HepG2 (cell line): Measurements from ENCODE around the gene PLPPR4. TPM values are rescaled to one million over a fixed set of nuclear protein-coding genes. Genes with fewer than 3 reads are reported as not detected.
A peak's percentile ranks its signal among the peaks of the same experiment; 100 is the strongest.

Experiments
- ATAC-seq: fragments of 200-7000 bp; cut with Tn5 transposase; 3 replicates; pipeline ENCODE4 v1.9.1; 2020; ENCODE audit warnings: mild to moderate bottlenecking, moderate library complexity
- BruUV-seq: library from RNA; stranded (reverse); fragments of 400-500 nt; replicated peaks from 2 replicates; lab custom pipeline; 2021; lab: Mats Ljungman, UMichigan
- CTCF ChIA-PET: fragments of 300-600 bp; formaldehyde crosslinking; extraction: SDS; loops from one replicate; lab custom pipeline; 2021; ENCODE audit warnings: low total read pairs, inconsistent platforms, low intra/inter-chr PET ratio; lab: Yijun Ruan, JAX
- POLR2A ChIA-PET: fragments of 350-600 bp; sonication (Branson Sonifier 250); formaldehyde crosslinking; loops from one replicate; lab custom pipeline; 2020; ENCODE audit warnings: antibody characterized with exemption, inconsistent platforms; lab: Yijun Ruan, JAX
- DNase-seq: peaks from one replicate; pipeline ENCODE4 v3.0.0-alpha.2; 2015; ENCODE audit warnings: low spot score
- FAIRE-seq: peaks from 3 replicates; lab custom pipeline; 2011; peaks lifted over from hg19 to GRCh38; lab: Jason Lieb, UNC
- H2AFZ ChIP-seq: one replicate; pipeline ENCODE4 v1.6.1; 2011; ENCODE audit warnings: low read length, inconsistent platforms
- H3K27ac ChIP-seq: fragments of 300-600 bp; 3 replicates; pipeline ENCODE4 v1.8.0; 2011; ENCODE audit warnings: mixed run types, mild to moderate bottlenecking, mixed read lengths, low read length, inconsistent platforms; ENCODE audit not compliant: insufficient read depth; ENCODE audit errors: extremely low read length
- H3K27me3 ChIP-seq, 2 experiments: fragments of 200-600 bp in 1 of 2; 2 replicates in 1 of 2; 3 replicates in 1 of 2; pipeline versions ENCODE4 v1.6.0 to v1.8.0; 2011; ENCODE audit warnings: low read length in 2 of 2, mild to moderate bottlenecking in 2 of 2, moderate library complexity in 2 of 2, inconsistent platforms in 1 of 2; ENCODE audit not compliant: insufficient read depth in 2 of 2, control insufficient read depth in 1 of 2
- H3K36me3 ChIP-seq, 2 experiments: fragments of 200-600 bp in 1 of 2; replicated peaks in 1 of 2; 2 replicates in 1 of 2; 3 replicates in 1 of 2; pipeline versions ENCODE4 v1.5.1 to v1.8.0; 2011; ENCODE audit warnings: low read length in 2 of 2, inconsistent platforms in 1 of 2; ENCODE audit not compliant: insufficient read depth in 2 of 2, control insufficient read depth in 1 of 2
- H3K4me1 ChIP-seq: 2 replicates; pipeline ENCODE4 v1.5.1; 2012; ENCODE audit warnings: low read length, inconsistent platforms; ENCODE audit not compliant: insufficient read depth
- H3K4me2 ChIP-seq: 2 replicates; pipeline ENCODE4 v1.6.0; 2011; ENCODE audit warnings: low read depth, low read length, inconsistent platforms
- H3K4me3 ChIP-seq, 3 experiments: fragments of 200-600 bp in 1 of 3; sonication (generic), shearing (Covaris generic) in 1 of 3; replicated peaks in 1 of 3; 2 replicates each; pipeline ENCODE4 v1.5.1; 2011 to 2016; ENCODE audit warnings: low read length in 3 of 3, inconsistent platforms in 2 of 3, low read depth in 2 of 3, mild to moderate bottlenecking in 2 of 3, control low read depth in 1 of 3, mixed read lengths in 1 of 3; ENCODE audit not compliant: insufficient read depth in 1 of 3
- H3K79me2 ChIP-seq: one replicate; pipeline ENCODE4 v1.6.1; 2011; ENCODE audit warnings: low read length, inconsistent platforms; ENCODE audit not compliant: insufficient read depth
- H3K9ac ChIP-seq: 2 replicates; pipeline ENCODE4 v1.6.0; 2011; ENCODE audit warnings: mild to moderate bottlenecking, low read depth, low read length, inconsistent platforms; ENCODE audit not compliant: insufficient read depth
- H3K9me3 ChIP-seq: 2 replicates; pipeline ENCODE4 v1.5.1; 2012; ENCODE audit warnings: mild to moderate bottlenecking, low read length
- H4K20me1 ChIP-seq: 2 replicates; pipeline ENCODE4 v1.6.0; 2011; ENCODE audit warnings: inconsistent platforms, mild to moderate bottlenecking, low read length, moderate library complexity; ENCODE audit not compliant: insufficient read depth
- BCL6 ChIP-seq: IDR thresholded peaks from 2 replicates; pipeline ENCODE4 v1.6.1; 2016; ENCODE audit warnings: missing genetic modification reagents, missing compliant biosample characterization
- ELF3 ChIP-seq: IDR thresholded peaks from 2 replicates; pipeline ENCODE4 v1.6.1; 2016; ENCODE audit warnings: missing genetic modification reagents, missing compliant biosample characterization
- HMG20B ChIP-seq: conservative IDR thresholded peaks from 2 replicates; pipeline ENCODE4 v1.6.1; 2016; ENCODE audit warnings: missing genetic modification reagents, missing compliant biosample characterization
- NFE2L2 ChIP-seq: fragments of 150-350 bp; IDR thresholded peaks from 2 replicates; pipeline ENCODE4 v1.6.1; 2014; ENCODE audit warnings: low read length
- SMAD3 ChIP-seq: sonication (generic); formaldehyde crosslinking; IDR thresholded peaks from 2 replicates; pipeline ENCODE4 v1.4.0; 2020; ENCODE audit warnings: missing genetic modification reagents
- U2AF2 ChIP-seq: fragments of 200-400 bp; formaldehyde crosslinking; IDR thresholded peaks from 2 replicates; pipeline ENCODE4 v1.6.1; 2017; ENCODE audit warnings: low read depth, mild to moderate bottlenecking, low read length
- XBP1 ChIP-seq: sonication (generic); formaldehyde crosslinking; IDR thresholded peaks from 2 replicates; pipeline ENCODE4 v1.5.0; 2020; ENCODE audit warnings: missing genetic modification reagents
- ZKSCAN1 ChIP-seq: fragments of 150-350 bp; IDR thresholded peaks from 2 replicates; pipeline ENCODE4 v1.6.1; 2014; ENCODE audit warnings: low read length
- ZNF607 ChIP-seq: sonication (generic); formaldehyde crosslinking; IDR thresholded peaks from 2 replicates; pipeline ENCODE4 v1.5.1; 2020; ENCODE audit warnings: missing genetic modification reagents, mild to moderate bottlenecking, borderline replicate concordance
- ZNF670 ChIP-seq: sonication (generic); formaldehyde crosslinking; IDR thresholded peaks from 2 replicates; pipeline ENCODE4 v1.8.0; 2022; ENCODE audit warnings: mild to moderate bottlenecking, missing genetic modification reagents, borderline replicate concordance
- ZNF737 ChIP-seq: sonication (generic); formaldehyde crosslinking; IDR thresholded peaks from 2 replicates; pipeline ENCODE4 v1.5.0; 2020; ENCODE audit warnings: missing genetic modification reagents, mild to moderate bottlenecking, borderline replicate concordance
- ZNF883 ChIP-seq: sonication (generic); formaldehyde crosslinking; IDR thresholded peaks from 2 replicates; pipeline ENCODE4 v1.5.1; 2020; ENCODE audit warnings: mild to moderate bottlenecking, missing genetic modification reagents; ENCODE audit errors: not compliant biosample characterization
- WGBS: methylation state at CpG from one replicate; pipeline ENCODE4 v1.1.6; 2017; ENCODE audit warnings: low lambda C conversion rate; 5-methylcytosine and 5-hydroxymethylcytosine counted together
- in situ Hi-C: cut with HindIII; loops from 2 replicates; pipeline ENCODE4 v1.10.0; 2017; ENCODE audit warnings: low pct_unique_long_range_greater_than_20kb; ENCODE audit not compliant: extremely low pct_ligation_motif_present
- intact Hi-C: fragments of 100-400 bp; cut with micrococcal nuclease; formaldehyde crosslinking; loops from one replicate; pipeline ENCODE4 v1.10.0; 2022; ENCODE audit not compliant: unreplicated experiment
- polyA plus RNA-seq, 8 experiments: library from polyadenylated mRNA; depleted of rRNA in 3 of 8; stranded (reverse) in 7 of 8; unstranded in 1 of 8; fragments of >200 nt; fragmentation: Illumina TruSeq in 4 of 8; extraction: Trizol in 4 of 8; gene quantifications; 2 replicates each; pipeline versions ENCODE4 v1.2.1 to v1.2.3, GENCODE V29; 2011 to 2016; ENCODE audit warnings: low read depth in 4 of 8, missing spikeins in 1 of 8, mixed read lengths in 1 of 8; ENCODE audit not compliant: insufficient read depth in 1 of 8
- total RNA-seq, 5 experiments: library from RNA; depleted of rRNA; stranded (reverse); fragments of >200 nt; fragmentation: Illumina TruSeq; extraction: Trizol; gene quantifications; 2 replicates each; pipeline ENCODE4 v1.2.3, GENCODE V29; 2016; ENCODE audit warnings: low read depth in 1 of 5
- TF ChIP-seq, protein P1 (sequence below): sonication (generic); formaldehyde crosslinking; conservative IDR thresholded peaks from 2 replicates; pipeline ENCODE4 v1.5.0; 2020; ENCODE audit warnings: missing genetic modification reagents
- TF ChIP-seq, protein P2 (sequence below): sonication (generic); formaldehyde crosslinking; IDR thresholded peaks from 2 replicates; pipeline ENCODE4 v1.5.1; 2020; ENCODE audit warnings: mild to moderate bottlenecking, missing genetic modification reagents
- TF ChIP-seq, protein P3 (sequence below): sonication (generic); formaldehyde crosslinking; IDR thresholded peaks from 2 replicates; pipeline ENCODE4 v1.4.0; 2020; ENCODE audit warnings: mild to moderate bottlenecking, low read depth, missing genetic modification reagents

Gene PLPPR4
- total and polyA plus RNA-seq, 2 of the 13 experiments (the other 11 are each of a cell fraction or from before 2014, with no cell fraction given), result not detected

DNA sequence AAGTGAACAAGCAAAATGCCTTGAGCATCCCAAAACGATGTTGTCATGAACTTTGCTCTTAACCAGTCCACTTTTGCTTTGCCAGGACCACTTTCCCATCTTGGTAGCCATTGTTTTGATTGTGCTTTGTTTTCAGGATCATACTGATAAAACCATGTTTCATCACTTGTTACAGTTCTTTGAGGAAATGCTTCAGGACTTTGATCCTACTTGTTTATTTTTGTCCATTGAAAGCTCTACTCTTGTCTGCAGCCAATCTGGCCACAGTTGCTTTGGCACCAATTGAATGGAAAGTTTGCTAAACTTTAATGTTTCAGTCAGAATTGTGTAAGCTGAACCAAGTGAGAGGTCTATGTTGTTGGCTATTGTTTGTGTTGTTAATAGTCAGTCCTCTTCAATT, 12.8 kb downstream of the PLPPR4 start (continued):
- TF ChIP-seq, protein P1, sequence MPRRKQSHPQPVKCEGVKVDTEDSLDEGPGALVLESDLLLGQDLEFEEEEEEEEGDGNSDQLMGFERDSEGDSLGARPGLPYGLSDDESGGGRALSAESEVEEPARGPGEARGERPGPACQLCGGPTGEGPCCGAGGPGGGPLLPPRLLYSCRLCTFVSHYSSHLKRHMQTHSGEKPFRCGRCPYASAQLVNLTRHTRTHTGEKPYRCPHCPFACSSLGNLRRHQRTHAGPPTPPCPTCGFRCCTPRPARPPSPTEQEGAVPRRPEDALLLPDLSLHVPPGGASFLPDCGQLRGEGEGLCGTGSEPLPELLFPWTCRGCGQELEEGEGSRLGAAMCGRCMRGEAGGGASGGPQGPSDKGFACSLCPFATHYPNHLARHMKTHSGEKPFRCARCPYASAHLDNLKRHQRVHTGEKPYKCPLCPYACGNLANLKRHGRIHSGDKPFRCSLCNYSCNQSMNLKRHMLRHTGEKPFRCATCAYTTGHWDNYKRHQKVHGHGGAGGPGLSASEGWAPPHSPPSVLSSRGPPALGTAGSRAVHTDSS (CRISPR knock-in tag), result no peak
- TF ChIP-seq ZNF883 (CRISPR knock-in tag), result no peak
- no peak for TF ChIP-seq ZNF670
- TF ChIP-seq, protein P2, sequence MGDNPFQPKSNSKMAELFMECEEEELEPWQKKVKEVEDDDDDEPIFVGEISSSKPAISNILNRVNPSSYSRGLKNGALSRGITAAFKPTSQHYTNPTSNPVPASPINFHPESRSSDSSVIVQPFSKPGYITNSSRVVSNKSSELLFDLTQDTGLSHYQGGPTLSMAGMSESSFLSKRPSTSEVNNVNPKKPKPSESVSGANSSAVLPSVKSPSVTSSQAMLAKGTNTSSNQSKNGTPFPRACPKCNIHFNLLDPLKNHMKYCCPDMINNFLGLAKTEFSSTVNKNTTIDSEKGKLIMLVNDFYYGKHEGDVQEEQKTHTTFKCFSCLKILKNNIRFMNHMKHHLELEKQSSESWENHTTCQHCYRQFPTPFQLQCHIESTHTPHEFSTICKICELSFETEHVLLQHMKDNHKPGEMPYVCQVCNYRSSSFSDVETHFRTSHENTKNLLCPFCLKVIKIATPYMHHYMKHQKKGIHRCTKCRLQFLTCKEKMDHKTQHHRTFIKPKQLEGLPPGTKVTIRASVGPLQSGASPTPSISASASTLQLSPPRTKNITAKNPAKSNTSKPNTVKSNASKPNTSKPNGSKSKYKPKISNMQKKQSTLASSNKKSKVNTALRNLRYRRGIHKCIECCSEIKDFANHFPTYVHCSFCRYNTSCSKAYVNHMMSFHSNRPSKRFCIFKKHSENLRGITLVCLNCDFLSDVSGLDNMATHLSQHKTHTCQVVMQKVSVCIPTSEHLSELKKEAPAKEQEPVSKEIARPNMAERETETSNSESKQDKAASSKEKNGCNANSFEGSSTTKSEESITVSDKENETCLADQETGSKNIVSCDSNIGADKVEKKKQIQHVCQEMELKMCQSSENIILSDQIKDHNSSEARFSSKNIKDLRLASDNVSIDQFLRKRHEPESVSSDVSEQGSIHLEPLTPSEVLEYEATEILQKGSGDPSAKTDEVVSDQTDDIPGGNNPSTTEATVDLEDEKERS (CRISPR knock-in tag), result no peak
- TF ChIP-seq HMG20B, result no peak
- 0 out of 2 replicates have a peak, but pooled peaks have one; percentile 22 for TF ChIP-seq ELF3 (CRISPR knock-in tag)
- no peak for TF ChIP-seq SMAD3 (CRISPR knock-in tag)
- TF ChIP-seq ZNF737 (CRISPR knock-in tag), result no peak
- no peak for TF ChIP-seq NFE2L2

DNA sequence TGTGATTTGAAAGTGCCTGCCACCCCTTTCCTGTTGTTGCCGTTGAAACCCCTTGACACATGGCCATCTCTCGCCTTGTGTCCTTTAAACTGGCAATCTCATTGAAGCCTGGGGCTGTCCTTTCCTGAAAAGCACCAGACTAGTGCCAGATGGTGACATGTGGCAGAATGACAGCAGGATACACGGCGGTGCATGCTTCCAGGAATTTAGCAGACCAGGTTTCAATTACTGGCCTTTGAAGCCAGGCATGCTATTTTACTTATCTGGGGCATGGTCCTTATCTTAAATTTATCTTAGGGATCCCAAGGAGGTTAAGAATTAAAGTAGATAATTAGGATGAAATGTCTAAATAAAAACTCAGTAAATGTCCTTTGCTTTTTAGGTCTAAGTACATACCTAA, 15.2 kb downstream of the PLPPR4 start:
- FAIRE-seq (no peak), DNase-seq (no peak), ATAC-seq (no peak)
- no peaks in the 10 kb centered on the region for H3K79me2 ChIP-seq
- peaks cover 12% of the 10 kb centered on the region for H3K4me1 ChIP-seq
- no peaks in the 10 kb centered on the region for H4K20me1 ChIP-seq
- no TSS peak for BruUV-seq
- peak; percentile 67 for TF ChIP-seq BCL6
- TF ChIP-seq ZNF607 (CRISPR knock-in tag), result no peak
- TF ChIP-seq, protein P3, sequence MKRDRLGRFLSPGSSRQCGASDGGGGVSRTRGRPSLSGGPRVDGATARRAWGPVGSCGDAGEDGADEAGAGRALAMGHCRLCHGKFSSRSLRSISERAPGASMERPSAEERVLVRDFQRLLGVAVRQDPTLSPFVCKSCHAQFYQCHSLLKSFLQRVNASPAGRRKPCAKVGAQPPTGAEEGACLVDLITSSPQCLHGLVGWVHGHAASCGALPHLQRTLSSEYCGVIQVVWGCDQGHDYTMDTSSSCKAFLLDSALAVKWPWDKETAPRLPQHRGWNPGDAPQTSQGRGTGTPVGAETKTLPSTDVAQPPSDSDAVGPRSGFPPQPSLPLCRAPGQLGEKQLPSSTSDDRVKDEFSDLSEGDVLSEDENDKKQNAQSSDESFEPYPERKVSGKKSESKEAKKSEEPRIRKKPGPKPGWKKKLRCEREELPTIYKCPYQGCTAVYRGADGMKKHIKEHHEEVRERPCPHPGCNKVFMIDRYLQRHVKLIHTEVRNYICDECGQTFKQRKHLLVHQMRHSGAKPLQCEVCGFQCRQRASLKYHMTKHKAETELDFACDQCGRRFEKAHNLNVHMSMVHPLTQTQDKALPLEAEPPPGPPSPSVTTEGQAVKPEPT (CRISPR knock-in tag), result no peak
- TF ChIP-seq ZKSCAN1, result no peak
- no peak for TF ChIP-seq U2AF2
- TF ChIP-seq XBP1 (CRISPR knock-in tag), result no peak
- intact Hi-C loops, result no loop called here
- no peak overlapping the region for H3K9ac ChIP-seq
- ChIA-PET CTCF (no interaction called here), POLR2A (no interaction called here)
- in situ Hi-C loops, result no loop called here
- no peak overlapping the region for H3K4me2 ChIP-seq
- no peaks in the 10 kb centered on the region for H3K36me3 ChIP-seq
- H3K27ac ChIP-seq, result no peak overlapping the region
- no peak overlapping the region for H3K4me3 ChIP-seq
- no peaks in the 10 kb centered on the region; a peak in 1 of 5 replicates for H3K27me3 ChIP-seq
- H3K9me3 ChIP-seq, result no peaks in the 10 kb centered on the region
- WGBS, result 6% methylated on average over 4 of the region's 4 CpGs
- no peak overlapping the region for H2AFZ ChIP-seq
